OCI-LY1 (cell line): ENCODE measurements around the gene MAN2B2.

ENCODE experiments used
- CTCF ChIP-seq: fragments of 200-600 bp; sonication (generic), shearing (Covaris generic); IDR thresholded peaks from 2 replicates; pipeline ENCODE4 v1.5.1; 2017; ENCODE audit warnings: mild to moderate bottlenecking, antibody characterized with exemption, low read length, moderate library complexity, mixed read lengths
- EZH2 ChIP-seq: fragments of 200-600 bp; sonication (generic), shearing (Covaris generic); IDR thresholded peaks from 2 replicates; pipeline ENCODE4 v1.8.0; 2017; ENCODE audit warnings: borderline replicate concordance, mixed run types, mild to moderate bottlenecking, antibody characterized with exemption, low read length, moderate library complexity, mixed read lengths

DNA sequence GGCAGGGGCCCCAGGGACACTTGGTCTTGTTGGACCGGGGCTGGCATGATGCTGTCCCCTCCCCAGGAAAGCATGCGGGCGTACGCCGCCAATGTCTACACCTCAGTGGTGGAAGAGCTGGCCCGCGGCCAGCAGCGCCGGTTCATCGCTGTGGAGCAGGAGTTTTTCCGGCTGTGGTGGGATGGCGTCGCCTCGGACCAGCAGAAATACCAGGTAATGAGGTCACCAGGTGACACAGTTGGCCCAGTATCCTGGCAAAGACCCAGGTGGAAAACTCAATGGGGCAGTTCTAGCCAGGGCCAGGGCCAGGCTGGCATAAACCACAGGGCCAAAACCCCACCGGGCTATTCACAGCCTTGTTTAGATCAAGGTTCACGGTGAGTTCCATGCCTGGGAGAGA is 1.5 kb downstream of the MAN2B2 start:
- TF ChIP-seq CTCF (no peak), EZH2 (no peak)
